Measurements from ENCODE around the gene MAGED4. TPM values are rescaled to one million over a fixed set of nuclear protein-coding genes. Genes with fewer than 3 reads are reported as not detected.
"Not testable (repeated sequence)": the region's sequence is repeated elsewhere in the genome, so short reads cannot be mapped to it uniquely, and the experiment has no call there.

The MAGED4 gene, protein sequence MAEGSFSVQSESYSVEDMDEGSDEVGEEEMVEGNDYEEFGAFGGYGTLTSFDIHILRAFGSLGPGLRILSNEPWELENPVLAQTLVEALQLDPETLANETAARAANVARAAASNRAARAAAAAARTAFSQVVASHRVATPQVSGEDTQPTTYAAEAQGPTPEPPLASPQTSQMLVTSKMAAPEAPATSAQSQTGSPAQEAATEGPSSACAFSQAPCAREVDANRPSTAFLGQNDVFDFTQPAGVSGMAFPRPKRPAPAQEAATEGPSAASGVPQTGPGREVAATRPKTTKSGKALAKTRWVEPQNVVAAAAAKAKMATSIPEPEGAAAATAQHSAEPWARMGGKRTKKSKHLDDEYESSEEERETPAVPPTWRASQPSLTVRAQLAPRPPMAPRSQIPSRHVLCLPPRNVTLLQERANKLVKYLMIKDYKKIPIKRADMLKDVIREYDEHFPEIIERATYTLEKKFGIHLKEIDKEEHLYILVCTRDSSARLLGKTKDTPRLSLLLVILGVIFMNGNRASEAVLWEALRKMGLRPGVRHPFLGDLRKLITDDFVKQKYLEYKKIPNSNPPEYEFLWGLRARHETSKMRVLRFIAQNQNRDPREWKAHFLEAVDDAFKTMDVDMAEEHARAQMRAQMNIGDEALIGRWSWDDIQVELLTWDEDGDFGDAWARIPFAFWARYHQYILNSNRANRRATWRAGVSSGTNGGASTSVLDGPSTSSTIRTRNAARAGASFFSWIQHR
- total RNA-seq, result 122 and 143 TPM in 2 replicates
- long read RNA-seq, transcript MAGED4-204 (13 exons, 2,578 nt), result major isoform, 14 of 28 reads
- long read RNA-seq, partial matches to known transcripts, result 5 of 28 reads
- long read RNA-seq, other reads (novel, unspliced or antisense), result 7 of 28 reads

DNA sequence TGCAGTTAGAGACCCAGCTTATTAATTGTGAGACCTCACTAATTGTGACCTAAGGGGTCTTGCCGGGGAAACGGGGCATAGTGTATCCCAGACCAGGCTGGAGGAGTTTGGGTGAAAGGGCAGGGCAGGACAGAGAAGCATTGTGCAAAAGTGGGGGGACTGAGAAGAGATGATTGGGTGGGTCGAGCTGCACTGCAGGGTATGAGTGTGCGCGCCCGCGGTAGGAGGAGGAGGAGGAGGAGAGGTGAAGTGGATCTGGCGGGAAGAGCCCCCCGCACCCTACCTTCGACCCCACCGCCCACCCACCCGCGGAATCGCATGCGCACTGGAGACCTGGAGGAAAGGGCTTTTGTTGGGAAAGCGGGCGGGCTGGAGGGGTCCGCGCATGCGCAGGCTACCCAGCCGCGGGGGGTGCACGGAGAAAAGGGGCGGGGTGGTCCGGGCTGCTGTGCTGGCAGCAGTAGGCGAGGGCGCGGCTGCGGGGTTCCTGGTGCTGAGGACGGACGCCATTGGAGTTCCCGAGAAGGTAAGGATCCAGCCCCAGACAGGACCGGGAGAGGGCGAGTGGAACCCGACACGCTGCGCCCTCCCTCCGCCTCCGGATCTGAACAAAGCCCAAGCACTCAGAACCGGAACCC is at the start of gene MAGED4:
Gene MAGED4 (plus strand): TSS at position 449 of the 638 bp plus-strand sequence. CDS start 1,035 bp downstream, outside the sequence.
- not testable (repeated sequence) for H3K36me3 Mint-ChIP-seq (ENCODE audit: low read depth); DNase-seq (ENCODE audit: low read depth, low spot score); H3K27me3 Mint-ChIP-seq (ENCODE audit: low read depth); H3K27ac Mint-ChIP-seq (ENCODE audit: unreplicated experiment); H3K4me3 Mint-ChIP-seq; H3K4me1 Mint-ChIP-seq; H3K9me3 Mint-ChIP-seq

DNA sequence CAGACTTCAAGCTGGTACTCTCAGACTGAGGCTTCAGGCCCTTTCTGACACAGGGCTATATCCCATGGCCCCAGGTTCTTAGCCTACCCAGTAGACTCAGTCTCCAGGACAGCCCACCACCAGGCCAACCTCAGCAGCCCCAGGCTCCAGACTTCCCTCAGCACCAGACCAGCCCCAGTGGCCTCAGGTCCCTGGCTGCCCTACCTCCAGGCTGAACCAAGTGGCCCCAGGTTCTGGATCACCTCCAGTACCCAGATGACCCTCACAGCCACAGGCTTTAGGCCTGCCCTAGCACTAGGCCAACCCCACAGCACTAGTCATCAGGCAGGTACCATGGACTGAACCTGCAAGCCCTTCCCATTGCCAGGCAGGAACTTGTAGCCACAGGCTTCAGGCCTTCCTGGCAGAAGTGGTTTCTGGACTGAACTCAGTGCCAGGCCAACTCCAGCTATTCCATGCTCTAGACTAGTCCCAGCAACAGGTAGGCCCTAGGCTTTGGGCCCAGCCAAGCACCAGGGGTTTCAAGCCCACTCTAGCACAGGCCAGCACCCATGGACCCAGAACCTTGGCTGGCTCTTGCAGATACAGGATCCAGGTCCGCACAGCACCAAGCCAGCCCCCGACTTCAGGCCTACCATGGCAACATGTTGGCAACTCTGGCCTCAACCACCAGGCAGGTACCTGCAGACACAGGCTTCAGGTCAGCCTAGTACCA is 45.7 kb upstream of the MAGED4 start:
- no peak for DNase-seq (ENCODE audit: low read depth, low spot score)
- no peak for TF ChIP-seq CTCF (conservative IDR thresholded peaks at IDR 0.05)

GRCh38 chrX:52139545-52139895 is 45.2 kb upstream of the MAGED4 start:
- Mint-ChIP-seq H3K9me3 (peaks cover under 1% of the 10 kb centered on the region), H3K27me3 (ENCODE audit: low read depth) (no peaks in the 10 kb centered on the region), H3K27ac (ENCODE audit: unreplicated experiment) (no peak overlapping the region), H3K4me1 (no peaks in the 10 kb centered on the region), H3K36me3 (ENCODE audit: low read depth) (no peaks in the 10 kb centered on the region), H3K4me3 (no peak overlapping the region)
- no peak for TF ChIP-seq CTCF (conservative IDR thresholded peaks at IDR 0.05)
- no peak for DNase-seq (ENCODE audit: low read depth, low spot score)

More for the DNA sequence above, 45.7 kb upstream of the MAGED4 start:
- Mint-ChIP-seq H3K27me3 (ENCODE audit: low read depth) (no peaks in the 10 kb centered on the region), H3K4me1 (no peaks in the 10 kb centered on the region), H3K4me3 (no peak overlapping the region), H3K36me3 (ENCODE audit: low read depth) (no peaks in the 10 kb centered on the region), H3K9me3 (no peaks in the 10 kb centered on the region), H3K27ac (ENCODE audit: unreplicated experiment) (no peak overlapping the region)

DNA sequence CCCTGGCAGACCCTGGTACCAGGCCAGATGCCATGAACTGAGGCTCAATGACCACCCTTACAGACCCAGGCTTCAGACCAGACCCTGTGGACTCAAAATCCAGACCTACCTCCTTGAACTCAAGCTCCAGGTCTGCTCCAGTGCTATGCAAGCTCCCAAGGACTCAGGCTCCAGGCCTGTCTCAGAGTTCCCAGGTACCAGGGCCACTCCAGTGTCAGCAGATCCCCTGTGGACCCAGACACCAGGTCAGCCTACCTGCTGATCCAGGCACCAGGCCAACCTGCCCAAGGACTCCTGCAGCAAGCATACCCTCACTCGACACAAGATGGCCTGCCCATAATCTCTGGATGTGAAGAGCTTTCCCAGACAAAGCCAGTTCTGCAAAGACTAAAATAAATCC is 44.7 kb upstream of the MAGED4 start:
- Mint-ChIP-seq H3K27me3 (ENCODE audit: low read depth) (no peaks in the 10 kb centered on the region), H3K27ac (ENCODE audit: unreplicated experiment) (no peak overlapping the region), H3K4me3 (no peak overlapping the region), H3K36me3 (ENCODE audit: low read depth) (no peaks in the 10 kb centered on the region), H3K9me3 (peaks cover 3% of the 10 kb centered on the region), H3K4me1 (no peaks in the 10 kb centered on the region)
- TF ChIP-seq CTCF (conservative IDR thresholded peaks at IDR 0.05), result no peak
- no peak for DNase-seq (ENCODE audit: low read depth, low spot score)

DNA sequence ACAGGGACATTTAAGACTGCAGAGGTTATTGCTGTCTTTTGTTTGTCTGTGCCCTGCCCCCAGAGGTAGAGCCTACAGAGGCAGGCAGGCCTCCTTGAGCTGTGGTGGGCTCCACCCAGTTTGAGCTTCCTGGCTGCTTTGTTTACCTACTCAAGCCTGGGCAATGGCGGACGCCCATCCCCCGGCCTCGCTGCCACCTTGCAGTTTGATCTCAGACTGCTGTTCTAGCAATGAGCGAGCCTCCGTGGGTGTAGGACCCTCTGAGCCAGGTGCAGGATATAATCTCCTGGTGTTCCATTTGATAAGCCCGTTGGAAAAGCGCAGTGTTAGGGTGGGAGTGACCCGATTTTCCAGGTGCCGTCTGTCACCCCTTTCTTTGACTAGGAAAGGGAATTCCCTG is 34.0 kb upstream of the MAGED4 start:
- H3K36me3 Mint-ChIP-seq (ENCODE audit: low read depth); DNase-seq (ENCODE audit: low read depth, low spot score); H3K27me3 Mint-ChIP-seq (ENCODE audit: low read depth); H3K4me3 Mint-ChIP-seq; H3K27ac Mint-ChIP-seq (ENCODE audit: unreplicated experiment); H3K4me1 Mint-ChIP-seq: not testable (repeated sequence)
- peaks cover 16% of the 10 kb centered on the region for H3K9me3 Mint-ChIP-seq

DNA sequence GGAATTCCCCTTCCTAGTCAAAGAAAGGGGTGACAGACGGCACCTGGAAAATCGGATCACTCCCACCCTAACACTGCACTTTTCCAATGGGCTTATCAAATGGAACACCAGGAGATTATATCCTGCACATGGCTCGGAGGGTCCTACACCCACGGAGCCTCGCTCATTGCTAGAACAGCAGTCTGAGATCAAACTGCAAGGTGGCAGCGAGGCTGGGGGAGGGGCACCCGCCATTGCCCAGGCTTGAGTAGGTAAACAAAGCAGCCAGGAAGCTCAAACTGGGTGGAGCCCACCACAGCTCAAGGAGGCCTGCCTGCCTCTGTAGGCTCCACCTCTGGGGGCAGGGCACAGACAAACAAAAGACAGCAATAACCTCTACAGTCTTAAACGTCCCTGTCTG is 24.5 kb upstream of the MAGED4 start:
- not testable (repeated sequence) for H3K27me3 Mint-ChIP-seq (ENCODE audit: low read depth); H3K4me3 Mint-ChIP-seq; H3K27ac Mint-ChIP-seq (ENCODE audit: unreplicated experiment); H3K36me3 Mint-ChIP-seq (ENCODE audit: low read depth); H3K9me3 Mint-ChIP-seq; DNase-seq (ENCODE audit: low read depth, low spot score); H3K4me1 Mint-ChIP-seq
